AG10803 (cell line): ENCODE results near the gene TSPAN4.

ENCODE experiments used
- DNase-seq: peaks from one replicate; pipeline ENCODE4 v3.0.0; 2010; ENCODE audit warnings: low read depth
- H3K4me3 ChIP-seq: 2 replicates; pipeline ENCODE4 v1.5.1; 2011; ENCODE audit warnings: mild to moderate bottlenecking, low read length, control low read depth
- TF ChIP-seq, protein P1 (sequence below): conservative IDR thresholded peaks from 2 replicates; pipeline ENCODE4 v1.5.1; 2011; ENCODE audit warnings: mild to moderate bottlenecking, low read length, control low read depth, inconsistent platforms

The TSPAN4 gene

DNA sequence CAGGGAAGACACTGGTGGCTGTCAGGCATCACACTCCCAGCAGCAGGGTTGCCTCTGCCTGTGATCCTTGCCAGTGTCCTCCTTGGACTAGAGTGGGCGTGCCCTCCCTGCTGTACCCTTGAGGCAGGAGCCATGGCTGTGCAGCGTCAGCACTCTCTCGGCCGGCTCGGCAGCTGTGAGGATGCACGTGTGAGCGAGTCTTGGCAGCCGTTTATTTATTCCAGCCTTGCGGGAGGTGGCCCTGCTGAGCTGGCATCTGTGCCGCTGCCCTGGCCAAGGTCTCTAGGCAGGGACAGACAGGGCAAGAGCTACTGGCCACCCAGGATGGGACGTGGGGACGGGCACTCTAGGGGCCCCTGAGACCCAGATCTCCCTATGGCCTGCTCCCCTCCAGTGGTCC, 33.9 kb downstream of the TSPAN4 start:
- H3K4me3 ChIP-seq = no peak overlapping the region
- peak; percentile 9 for DNase-seq
- TF ChIP-seq, protein P1, sequence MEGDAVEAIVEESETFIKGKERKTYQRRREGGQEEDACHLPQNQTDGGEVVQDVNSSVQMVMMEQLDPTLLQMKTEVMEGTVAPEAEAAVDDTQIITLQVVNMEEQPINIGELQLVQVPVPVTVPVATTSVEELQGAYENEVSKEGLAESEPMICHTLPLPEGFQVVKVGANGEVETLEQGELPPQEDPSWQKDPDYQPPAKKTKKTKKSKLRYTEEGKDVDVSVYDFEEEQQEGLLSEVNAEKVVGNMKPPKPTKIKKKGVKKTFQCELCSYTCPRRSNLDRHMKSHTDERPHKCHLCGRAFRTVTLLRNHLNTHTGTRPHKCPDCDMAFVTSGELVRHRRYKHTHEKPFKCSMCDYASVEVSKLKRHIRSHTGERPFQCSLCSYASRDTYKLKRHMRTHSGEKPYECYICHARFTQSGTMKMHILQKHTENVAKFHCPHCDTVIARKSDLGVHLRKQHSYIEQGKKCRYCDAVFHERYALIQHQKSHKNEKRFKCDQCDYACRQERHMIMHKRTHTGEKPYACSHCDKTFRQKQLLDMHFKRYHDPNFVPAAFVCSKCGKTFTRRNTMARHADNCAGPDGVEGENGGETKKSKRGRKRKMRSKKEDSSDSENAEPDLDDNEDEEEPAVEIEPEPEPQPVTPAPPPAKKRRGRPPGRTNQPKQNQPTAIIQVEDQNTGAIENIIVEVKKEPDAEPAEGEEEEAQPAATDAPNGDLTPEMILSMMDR = no peak

DNA sequence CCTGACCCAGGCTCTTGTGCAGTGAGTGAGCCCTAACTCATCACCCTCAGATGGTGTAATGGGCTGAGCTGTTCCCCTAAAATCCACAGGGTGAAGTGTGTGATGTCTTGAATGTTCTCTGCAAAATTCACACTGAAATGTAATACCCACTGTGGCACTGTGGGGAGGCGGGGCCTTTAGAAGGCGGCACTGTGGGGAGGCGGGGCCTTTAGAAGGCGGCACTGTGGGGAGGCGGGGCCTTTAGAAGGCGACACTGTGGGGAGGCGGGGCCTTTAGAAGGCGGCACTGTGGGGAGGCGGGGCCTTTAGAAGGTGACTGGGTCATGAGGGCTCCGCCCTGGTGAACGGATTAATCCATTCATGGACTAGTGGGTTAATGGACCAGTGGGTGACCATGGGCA, 34.9 kb downstream of the TSPAN4 start:
- H3K4me3 ChIP-seq = no peak overlapping the region
- no peak for DNase-seq
- TF ChIP-seq, protein P1 = no peak

DNA sequence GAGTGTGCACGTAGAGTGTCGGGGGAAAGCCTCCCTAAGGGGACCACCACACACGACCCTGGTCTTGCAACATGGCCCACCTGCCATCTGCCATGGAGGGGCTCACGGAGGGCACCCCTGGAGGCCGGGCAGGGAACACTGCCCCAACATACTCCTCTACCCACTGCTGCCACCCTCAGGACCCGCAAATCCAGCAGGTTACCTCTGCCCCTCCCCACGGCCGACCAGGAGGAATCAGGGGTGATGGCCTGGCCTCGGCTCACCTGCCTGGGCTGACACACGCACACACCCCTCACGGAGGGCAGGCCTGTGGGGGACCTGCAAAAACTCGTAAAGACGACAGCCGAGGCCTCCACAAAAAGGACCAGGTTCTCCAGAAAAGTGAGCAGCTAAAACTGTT, 37.8 kb downstream of the TSPAN4 start:
- no peak for DNase-seq
- TF ChIP-seq, protein P1 = no peak
- no peak overlapping the region for H3K4me3 ChIP-seq

DNA sequence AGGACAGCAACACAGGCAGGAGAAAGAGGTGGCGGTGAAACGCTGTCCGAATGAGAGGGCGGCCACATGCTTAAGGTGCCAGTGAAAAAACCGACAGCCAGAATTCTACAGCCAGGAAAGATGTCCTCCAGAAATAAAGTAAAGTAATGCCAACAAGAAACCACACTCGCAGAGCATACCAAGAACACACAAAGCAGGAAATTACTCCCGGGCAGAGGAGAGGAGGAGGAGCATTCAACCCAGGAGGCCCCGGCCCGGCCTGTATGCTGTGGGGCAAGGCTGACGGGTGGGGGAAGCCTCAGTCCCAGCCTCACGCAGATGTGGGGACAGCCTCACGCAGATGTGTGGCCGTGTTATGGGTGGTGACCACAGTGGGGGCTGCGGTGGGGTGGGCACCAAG, 39.9 kb downstream of the TSPAN4 start:
- TF ChIP-seq, protein P1 = no peak
- no peak overlapping the region for H3K4me3 ChIP-seq
- DNase-seq = peak; percentile 29

DNA sequence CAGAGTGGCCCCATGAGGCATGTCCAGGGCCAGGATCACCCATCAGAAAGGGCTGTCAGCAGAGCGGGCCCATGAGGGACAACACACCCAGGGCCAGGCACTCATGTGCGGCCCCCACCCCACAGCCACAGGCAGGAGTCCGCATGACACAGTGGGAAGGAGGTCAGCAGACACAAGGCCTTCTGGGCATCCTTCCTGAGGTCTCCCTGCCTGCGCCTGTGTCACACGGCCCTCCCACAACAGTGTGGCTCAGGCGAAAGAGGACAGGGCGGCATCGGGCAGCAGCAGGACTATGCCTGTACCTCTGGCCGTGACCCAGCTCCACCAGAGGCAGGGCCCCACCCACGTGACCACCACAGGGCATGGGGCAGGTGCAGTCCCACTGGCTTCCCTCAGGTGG, 40.9 kb downstream of the TSPAN4 start:
- H3K4me3 ChIP-seq = no peak overlapping the region
- TF ChIP-seq, protein P1 = no peak
- no peak for DNase-seq

DNA sequence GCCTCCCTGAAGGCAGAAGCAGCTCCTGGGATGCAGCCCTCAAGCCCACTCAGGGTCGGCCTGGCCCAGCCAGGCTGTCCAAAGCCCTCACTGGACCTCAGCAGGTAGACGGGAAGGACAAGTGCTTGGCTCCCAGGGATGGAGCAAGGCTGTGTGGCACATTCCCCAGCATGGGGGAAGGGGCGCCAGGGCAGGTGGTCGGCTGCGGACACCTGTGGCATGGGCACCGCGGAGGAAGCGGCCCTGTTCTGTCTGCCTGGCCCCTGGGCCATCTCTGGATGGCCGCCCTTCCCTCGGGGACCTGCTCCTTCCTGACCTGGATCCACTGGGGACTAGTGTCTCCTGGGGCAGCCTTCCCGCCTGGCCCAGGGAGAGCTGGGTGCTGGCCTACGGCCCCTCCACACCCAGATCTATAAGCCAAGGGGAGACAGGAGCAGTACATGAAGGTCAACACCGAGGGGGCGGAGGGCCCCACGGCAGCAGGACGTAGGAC, 42.0 kb downstream of the TSPAN4 start:
- TF ChIP-seq, protein P1 = no peak
- no peak for DNase-seq
- H3K4me3 ChIP-seq = no peak overlapping the region

DNA sequence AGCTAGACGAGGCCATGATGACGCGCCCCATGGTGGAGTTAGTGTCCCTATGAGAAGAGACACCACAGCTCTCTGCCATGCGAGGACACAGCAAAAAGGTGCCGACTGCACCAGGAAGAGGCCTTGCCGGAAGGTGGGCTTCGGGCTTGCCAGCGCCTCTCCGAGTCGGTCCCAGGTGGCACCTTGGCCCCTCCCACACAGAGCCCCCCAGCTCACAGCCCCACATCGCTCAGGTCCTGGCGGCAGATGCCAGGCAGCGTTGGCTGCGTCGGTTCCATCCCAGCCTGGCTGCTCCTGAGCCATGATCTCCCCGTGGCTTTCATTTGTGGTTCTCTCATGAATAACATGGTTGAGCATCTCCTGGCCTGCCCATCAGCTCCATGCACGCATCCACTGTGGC, 43.9 kb downstream of the TSPAN4 start:
- TF ChIP-seq, protein P1 = no peak
- H3K4me3 ChIP-seq = no peak overlapping the region
- no peak for DNase-seq
